IMR-90 (cell line): Measurements from ENCODE around the gene SLF1. TPM values are rescaled to one million over a fixed set of nuclear protein-coding genes. Genes with fewer than 3 reads are reported as not detected.

ENCODE experiments used
- ATAC-seq: fragments of 200-7000 bp; cut with Tn5 transposase; 2 replicates; pipeline ENCODE4 v1.9.1; 2020; ENCODE audit warnings: low read depth, mild to moderate bottlenecking, moderate library complexity
- BruUV-seq: library from RNA; stranded (reverse); fragments of 400-500 nt; replicated peaks from 2 replicates; lab custom pipeline; 2021; lab: Mats Ljungman, UMichigan
- CTCF ChIA-PET: fragments of 300-600 bp; formaldehyde crosslinking; extraction: SDS; loops from one replicate; lab custom pipeline; 2021; ENCODE audit warnings: antibody characterized with exemption; lab: Yijun Ruan, JAX
- POLR2A ChIA-PET: fragments of 300-600 bp; sonication (Branson Sonifier 250); formaldehyde crosslinking; loops from one replicate; lab custom pipeline; 2022; ENCODE audit warnings: antibody characterized with exemption; ENCODE audit not compliant: unreplicated experiment; lab: Charles Lee
- DNase-seq: peaks from one replicate; pipeline ENCODE4 v3.0.0; 2013
- H2AFZ ChIP-seq: replicated peaks from 2 replicates; pipeline ENCODE3; 2013; ENCODE audit warnings: low read length, mild to moderate bottlenecking; ENCODE audit not compliant: poor library complexity
- H2AK5ac ChIP-seq: 2 replicates; pipeline ENCODE4 v1.6.1; 2013; ENCODE audit warnings: low read depth, low read length, inconsistent platforms
- H2AK9ac ChIP-seq: replicated peaks from 2 replicates; pipeline ENCODE3; 2013; ENCODE audit warnings: mild to moderate bottlenecking, low read depth, low read length, moderate library complexity; ENCODE audit not compliant: poor library complexity
- H2BK120ac ChIP-seq: 2 replicates; pipeline ENCODE4 v1.6.1; 2013; ENCODE audit warnings: low read depth, low read length, inconsistent platforms
- H2BK15ac ChIP-seq: 3 replicates; pipeline ENCODE4 v1.6.1; 2013; ENCODE audit warnings: low read depth, low read length, inconsistent platforms
- H2BK20ac ChIP-seq: 2 replicates; pipeline ENCODE4 v1.6.1; 2013; ENCODE audit warnings: low read depth, mild to moderate bottlenecking, inconsistent platforms, low read length, moderate library complexity
- H2BK5ac ChIP-seq: 2 replicates; pipeline ENCODE4 v1.6.1; 2013; ENCODE audit warnings: mild to moderate bottlenecking, low read depth, low read length, inconsistent platforms; ENCODE audit not compliant: poor library complexity, severe bottlenecking
- H3K14ac ChIP-seq: replicated peaks from 2 replicates; pipeline ENCODE4 v1.6.1; 2013; ENCODE audit warnings: low read depth, low read length, inconsistent platforms
- H3K18ac ChIP-seq: 2 replicates; pipeline ENCODE4 v1.6.1; 2013; ENCODE audit warnings: low read depth, low read length, control low read depth
- H3K23ac ChIP-seq: 2 replicates; pipeline ENCODE4 v1.6.1; 2013; ENCODE audit warnings: low read depth, low read length, inconsistent platforms
- H3K27ac ChIP-seq: 2 replicates; pipeline ENCODE4 v1.5.1; 2013; ENCODE audit warnings: mild to moderate bottlenecking, control low read depth, low read length; ENCODE audit not compliant: insufficient read depth
- H3K27me3 ChIP-seq: 2 replicates; pipeline ENCODE4 v1.6.1; 2013; ENCODE audit warnings: low read length; ENCODE audit not compliant: control insufficient read depth, insufficient read depth
- H3K36me3 ChIP-seq: 2 replicates; pipeline ENCODE4 v1.6.1; 2013; ENCODE audit warnings: low read length, mixed read lengths; ENCODE audit not compliant: control insufficient read depth, insufficient read depth
- H3K4ac ChIP-seq: 2 replicates; pipeline ENCODE4 v1.6.1; 2013; ENCODE audit warnings: low read depth, low read length, inconsistent platforms
- H3K4me1 ChIP-seq: 2 replicates; pipeline ENCODE4 v1.6.1; 2013; ENCODE audit warnings: low read length, mixed read lengths; ENCODE audit not compliant: control insufficient read depth, insufficient read depth
- H3K4me2 ChIP-seq: 2 replicates; pipeline ENCODE4 v1.6.1; 2013; ENCODE audit warnings: low read depth, mild to moderate bottlenecking, control low read depth, low read length, moderate library complexity
- H3K4me3 ChIP-seq: 2 replicates; pipeline ENCODE4 v1.5.1; 2013; ENCODE audit warnings: low read depth, mild to moderate bottlenecking, control low read depth, low read length, moderate library complexity; ENCODE audit not compliant: insufficient read depth
- H3K56ac ChIP-seq: 2 replicates; pipeline ENCODE4 v1.6.1; 2013; ENCODE audit warnings: low read length, inconsistent platforms; ENCODE audit not compliant: insufficient read depth; ENCODE audit errors: extremely low read depth
- H3K79me1 ChIP-seq, 2 experiments: 2 replicates each; pipeline ENCODE4 v1.6.1; 2013; ENCODE audit warnings: low read length in 2 of 2, inconsistent platforms in 1 of 2, low read depth in 1 of 2
- H3K9ac ChIP-seq: 2 replicates; pipeline ENCODE4 v1.6.1; 2013; ENCODE audit warnings: low read depth, low read length, control low read depth
- H3K9me1 ChIP-seq: 2 replicates; pipeline ENCODE4 v1.6.1; 2013; ENCODE audit warnings: low read length, inconsistent platforms; ENCODE audit not compliant: insufficient read depth
- H3K9me3 ChIP-seq: 2 replicates; pipeline ENCODE4 v1.6.1; 2013; ENCODE audit warnings: low read length; ENCODE audit not compliant: control insufficient read depth, insufficient read depth
- H4K20me1 ChIP-seq: 2 replicates; pipeline ENCODE4 v1.6.1; 2013; ENCODE audit warnings: low read length, inconsistent platforms; ENCODE audit not compliant: insufficient read depth
- H4K5ac ChIP-seq: 2 replicates; pipeline ENCODE4 v1.6.1; 2013; ENCODE audit warnings: mild to moderate bottlenecking, low read depth, low read length, control low read depth
- H4K8ac ChIP-seq, 2 experiments: 2 replicates each; pipeline ENCODE4 v1.6.1; 2013; ENCODE audit warnings: low read depth in 2 of 2, low read length in 2 of 2, control low read depth in 1 of 2, inconsistent platforms in 1 of 2
- H4K91ac ChIP-seq: 2 replicates; pipeline ENCODE4 v1.6.1; 2013; ENCODE audit warnings: low read depth, low read length, inconsistent platforms; ENCODE audit not compliant: insufficient read depth
- CEBPB ChIP-seq: IDR thresholded peaks from 2 replicates; pipeline ENCODE4 v1.6.1; 2012; ENCODE audit warnings: low read depth, low read length, improper control_type of control experiment
- CHD1 ChIP-seq: IDR thresholded peaks from 2 replicates; pipeline ENCODE4 v1.6.1; 2012; ENCODE audit warnings: low read depth, low read length, improper control_type of control experiment
- MAFK ChIP-seq: IDR thresholded peaks from 2 replicates; pipeline ENCODE4 v1.6.1; 2012; ENCODE audit warnings: low read depth, low read length, improper control_type of control experiment
- MAZ ChIP-seq: IDR thresholded peaks from 2 replicates; pipeline ENCODE4 v1.6.1; 2012; ENCODE audit warnings: low read depth, mild to moderate bottlenecking, low read length, improper control_type of control experiment, moderate library complexity, borderline replicate concordance
- MXI1 ChIP-seq: IDR thresholded peaks from 2 replicates; pipeline ENCODE4 v1.6.1; 2012; ENCODE audit warnings: low read depth, mild to moderate bottlenecking, low read length, moderate library complexity, borderline replicate concordance
- NFE2L2 ChIP-seq: fragments of 150-350 bp; IDR thresholded peaks from 2 replicates; pipeline ENCODE4 v1.6.1; 2016; ENCODE audit warnings: low read depth, mild to moderate bottlenecking, low read length
- RFX5 ChIP-seq: IDR thresholded peaks from 2 replicates; pipeline ENCODE4 v1.8.0; 2012; ENCODE audit warnings: low read depth, mild to moderate bottlenecking, low read length, moderate library complexity
- SMC3 ChIP-seq: fragments of 150-350 bp; IDR thresholded peaks from 2 replicates; pipeline ENCODE4 v1.6.1; 2016; ENCODE audit warnings: low read depth, mild to moderate bottlenecking, antibody characterized with exemption, low read length, moderate library complexity
- WGBS, 2 experiments: methylation state at CpG; one replicate each; pipeline versions ENCODE4 v1.1.5 to v1.1.7; 2013; ENCODE audit warnings: missing lambda C conversion rate in 2 of 2; ENCODE audit not compliant: insufficient read length in 1 of 2; ENCODE audit errors: extremely low coverage in 2 of 2; 5-methylcytosine and 5-hydroxymethylcytosine counted together
- dilution Hi-C: fragments of 300-500 bp; cut with HindIII; formaldehyde crosslinking; loops from one replicate; pipeline ENCODE4 v1.14.3; 2018; ENCODE audit warnings: low sequenced_read_pairs; ENCODE audit not compliant: unreplicated experiment
- in situ Hi-C: fragments of 300-500 bp; cut with MboI; formaldehyde crosslinking; loops from 3 replicates; pipeline ENCODE4 v1.14.3; 2019; ENCODE audit warnings: low sequenced_read_pairs, inconsistent platforms, mixed read lengths
- intact Hi-C: fragments of 100-400 bp; cut with micrococcal nuclease; formaldehyde crosslinking; loops from 2 replicates; pipeline ENCODE4 v1.10.0; 2022
- polyA plus RNA-seq, 3 experiments: library from polyadenylated mRNA; depleted of rRNA; stranded (reverse); fragments of >200 nt; gene quantifications; 2 replicates each; pipeline ENCODE4 v1.2.3, GENCODE V29; 2012; ENCODE audit warnings: low replicate concordance in 1 of 3
- total RNA-seq: library from RNA; depleted of rRNA; stranded (reverse); fragments of >200 nt; gene quantifications from 2 replicates; pipeline ENCODE4 v1.2.3, GENCODE V29; 2012
- TF ChIP-seq, protein P1 (sequence below): fragments of 150-350 bp; IDR thresholded peaks from 2 replicates; pipeline ENCODE4 v1.6.1; 2017; ENCODE audit warnings: mild to moderate bottlenecking, antibody characterized with exemption, low read length, low read depth
- TF ChIP-seq, protein P2 (sequence below): conservative IDR thresholded peaks from 2 replicates; pipeline ENCODE4 v1.5.1; 2012; ENCODE audit warnings: mild to moderate bottlenecking, low read depth, low read length, improper control_type of control experiment
- TF ChIP-seq, protein P3 (sequence below): fragments of 150-350 bp; IDR thresholded peaks from 2 replicates; pipeline ENCODE4 v1.6.1; 2016; ENCODE audit warnings: low read depth, mild to moderate bottlenecking, low read length, moderate library complexity, borderline replicate concordance

SLF1 gene
- total and polyA plus RNA-seq, 2 of the 4 experiments (the other 2 are of a cell fraction), result 1.9 to 3.4 TPM

DNA sequence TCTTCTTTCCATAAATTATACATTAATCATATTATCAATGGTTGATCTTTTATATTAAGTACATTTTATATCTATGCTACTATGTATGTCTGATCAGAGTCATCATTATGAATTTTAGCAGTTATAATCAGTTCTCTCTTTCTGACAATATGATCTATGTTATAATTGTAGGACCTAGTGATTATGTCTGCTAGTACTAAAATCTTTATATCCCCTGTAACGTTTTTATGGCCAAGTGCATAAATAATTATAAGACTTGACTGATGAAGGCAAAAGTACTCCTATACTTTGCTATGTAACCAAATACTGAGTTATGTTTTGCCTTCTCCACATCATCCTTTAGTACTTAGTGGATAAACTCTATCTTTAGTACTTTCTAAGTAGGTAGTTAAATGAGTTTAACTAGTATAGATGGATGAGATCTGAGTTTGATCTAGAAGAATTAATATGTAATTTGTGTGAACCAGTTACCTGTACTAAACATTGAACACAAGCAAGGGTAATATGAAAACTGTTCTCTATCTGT, 75.4 kb downstream of the SLF1 start:
- dilution Hi-C loops, result no loop called here
- Histone ChIP-seq H3K4me1 (peaks cover 4% of the 10 kb centered on the region), H3K18ac (no peak overlapping the region), H4K8ac (no peak overlapping the region), H3K23ac (no peak overlapping the region), H3K36me3 (no peaks in the 10 kb centered on the region), H2BK5ac (no peak overlapping the region), H2BK15ac (no peak overlapping the region), H3K14ac (no peak overlapping the region), H3K9me1 (0 out of 2 replicates have a peak, but pooled peaks cover 3% of the 10 kb centered on the region), H3K56ac (no peak overlapping the region), H2AK5ac (no peak overlapping the region), H3K4me3 (no peak overlapping the region), H4K20me1 (no peaks in the 10 kb centered on the region), H2AFZ (no peak overlapping the region), H3K27me3 (no peaks in the 10 kb centered on the region), H3K4ac (no peak overlapping the region), H2AK9ac (no peak overlapping the region), H3K9me3 (no peaks in the 10 kb centered on the region), H3K4me2 (no peak overlapping the region), H3K27ac (no peak overlapping the region), H3K79me1 (no peaks in the 10 kb centered on the region), H4K5ac (no peak overlapping the region), H4K91ac (no peak overlapping the region), H2BK20ac (no peak overlapping the region), H3K9ac (no peak overlapping the region), H2BK120ac (no peak overlapping the region)
- ATAC-seq (no peak), DNase-seq (no peak)
- BruUV-seq, result no TSS peak
- no CpG with 5 or more reads among the region's 1 CpG for WGBS, 2 experiments
- in situ Hi-C loops, result loop anchor here (10.0 kb wide), 1 partner anchor 1109 kb away; the partner anchor contains the start of genes NR2F1 and NR2F1-AS1
- ChIA-PET CTCF (interaction anchor here (0.6 kb wide), 2 partner anchors 10 to 84 kb away, joined by 3 to 7 read pairs; no protein-coding TSS in a partner anchor), POLR2A (no interaction called here)
- TF ChIP-seq, protein P1, sequence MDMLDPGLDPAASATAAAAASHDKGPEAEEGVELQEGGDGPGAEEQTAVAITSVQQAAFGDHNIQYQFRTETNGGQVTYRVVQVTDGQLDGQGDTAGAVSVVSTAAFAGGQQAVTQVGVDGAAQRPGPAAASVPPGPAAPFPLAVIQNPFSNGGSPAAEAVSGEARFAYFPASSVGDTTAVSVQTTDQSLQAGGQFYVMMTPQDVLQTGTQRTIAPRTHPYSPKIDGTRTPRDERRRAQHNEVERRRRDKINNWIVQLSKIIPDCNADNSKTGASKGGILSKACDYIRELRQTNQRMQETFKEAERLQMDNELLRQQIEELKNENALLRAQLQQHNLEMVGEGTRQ, result no peak
- TF ChIP-seq CHD1 (no peak), NFE2L2 (no peak), MAFK (no peak), MAZ (no peak), MXI1 (no peak), RFX5 (no peak), CEBPB (no peak), SMC3 (no peak)
- TF ChIP-seq, protein P2, sequence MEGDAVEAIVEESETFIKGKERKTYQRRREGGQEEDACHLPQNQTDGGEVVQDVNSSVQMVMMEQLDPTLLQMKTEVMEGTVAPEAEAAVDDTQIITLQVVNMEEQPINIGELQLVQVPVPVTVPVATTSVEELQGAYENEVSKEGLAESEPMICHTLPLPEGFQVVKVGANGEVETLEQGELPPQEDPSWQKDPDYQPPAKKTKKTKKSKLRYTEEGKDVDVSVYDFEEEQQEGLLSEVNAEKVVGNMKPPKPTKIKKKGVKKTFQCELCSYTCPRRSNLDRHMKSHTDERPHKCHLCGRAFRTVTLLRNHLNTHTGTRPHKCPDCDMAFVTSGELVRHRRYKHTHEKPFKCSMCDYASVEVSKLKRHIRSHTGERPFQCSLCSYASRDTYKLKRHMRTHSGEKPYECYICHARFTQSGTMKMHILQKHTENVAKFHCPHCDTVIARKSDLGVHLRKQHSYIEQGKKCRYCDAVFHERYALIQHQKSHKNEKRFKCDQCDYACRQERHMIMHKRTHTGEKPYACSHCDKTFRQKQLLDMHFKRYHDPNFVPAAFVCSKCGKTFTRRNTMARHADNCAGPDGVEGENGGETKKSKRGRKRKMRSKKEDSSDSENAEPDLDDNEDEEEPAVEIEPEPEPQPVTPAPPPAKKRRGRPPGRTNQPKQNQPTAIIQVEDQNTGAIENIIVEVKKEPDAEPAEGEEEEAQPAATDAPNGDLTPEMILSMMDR, result no peak
- TF ChIP-seq, protein P3, sequence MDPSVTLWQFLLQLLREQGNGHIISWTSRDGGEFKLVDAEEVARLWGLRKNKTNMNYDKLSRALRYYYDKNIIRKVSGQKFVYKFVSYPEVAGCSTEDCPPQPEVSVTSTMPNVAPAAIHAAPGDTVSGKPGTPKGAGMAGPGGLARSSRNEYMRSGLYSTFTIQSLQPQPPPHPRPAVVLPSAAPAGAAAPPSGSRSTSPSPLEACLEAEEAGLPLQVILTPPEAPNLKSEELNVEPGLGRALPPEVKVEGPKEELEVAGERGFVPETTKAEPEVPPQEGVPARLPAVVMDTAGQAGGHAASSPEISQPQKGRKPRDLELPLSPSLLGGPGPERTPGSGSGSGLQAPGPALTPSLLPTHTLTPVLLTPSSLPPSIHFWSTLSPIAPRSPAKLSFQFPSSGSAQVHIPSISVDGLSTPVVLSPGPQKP, result no peak
- intact Hi-C loops, result loop anchor here (2.0 to 10.0 kb wide), 7 partner anchors 77 to 1107 kb away; partner anchors contain the start of genes KIAA0825 and SLF1
